H1 (cell line): ENCODE data around the gene BRD4. TPM values are rescaled to one million over a fixed set of nuclear protein-coding genes. Genes with fewer than 3 reads are reported as not detected.

Experiments
- CBX8 ChIP-seq: fragments of 300-800, 300-1000 bp; sonication (generic); IDR thresholded peaks from 2 replicates; pipeline ENCODE4 v1.7.1; 2016; ENCODE audit warnings: low read depth, low read length, borderline replicate concordance
- CHD1 ChIP-seq: IDR thresholded peaks from 2 replicates; pipeline ENCODE4 v1.6.1; 2012; ENCODE audit warnings: low read depth, low read length, improper control_type of control experiment
- EP300 ChIP-seq, 2 experiments: IDR thresholded peaks; 1 replicate in 1 of 2; 2 replicates in 1 of 2; pipeline ENCODE4 v1.6.1; 2011 to 2012; ENCODE audit warnings: low read depth in 2 of 2, low read length in 2 of 2, mild to moderate bottlenecking in 2 of 2, borderline replicate concordance in 1 of 2, inconsistent platforms in 1 of 2, moderate library complexity in 1 of 2
- SIX5 ChIP-seq: IDR thresholded peaks from 2 replicates; pipeline ENCODE4 v1.6.1; 2011; ENCODE audit warnings: mild to moderate bottlenecking, low read depth, low read length
- TAF7 ChIP-seq: optimal IDR thresholded peaks from 2 replicates; pipeline ENCODE3; 2011; ENCODE audit warnings: low read depth, mild to moderate bottlenecking, inconsistent platforms, low read length, moderate library complexity, borderline replicate concordance
- polyA plus RNA-seq, 7 experiments: library from polyadenylated mRNA; depleted of rRNA in 3 of 7; stranded (reverse) in 5 of 7; unstranded in 2 of 7; fragments of >200 nt in 5 of 7; fragments of 200-250 nt in 2 of 7; gene quantifications; 1 replicate in 5 of 7; 2 replicates in 1 of 7; 4 replicates in 1 of 7; pipeline versions ENCODE4 v1.2.1 to v1.2.3, GENCODE V29; 2011 to 2013; ENCODE audit warnings: missing spikeins in 2 of 7, mixed read lengths in 2 of 7
- total RNA-seq: library from RNA; stranded (reverse); fragmentation: NEBNext Ultra II Directional; extraction: Animal tissue kit (Norgen Biotek cat#: 25700); gene quantifications from 2 replicates; pipeline ENCODE4 v1.2.1, GENCODE V29; 2021

Gene BRD4
- total and polyA plus RNA-seq, 2 of the 8 experiments (the other 6 are each of a cell fraction or from before 2014, with no cell fraction given) = 14.1 to 146 TPM

- TF ChIP-seq CHD1 = no peak
- TF ChIP-seq TAF7 = no peak
- no peak for TF ChIP-seq SIX5
- TF ChIP-seq CBX8 = no peak
- TF ChIP-seq EP300 (IDR thresholded peaks at IDR 0.05; ENCODE audit: borderline replicate concordance in 1 of 2, low read depth in 2 of 2, low read length in 2 of 2) = no peak
Observed at GRCh38 chr19:15197275-15197941, 134.9 kb downstream of the BRD4 start (continued).
